Ascending aorta (tissue), 2 donors: ENCODE data around the gene RBM33. TPM values are rescaled to one million over a fixed set of nuclear protein-coding genes. Genes with fewer than 3 reads are reported as not detected.

ENCODE experiments used
- DNase-seq, 2 donors: peaks; one replicate each; pipeline ENCODE4 v3.0.0-alpha.2; 2019; ENCODE audit warnings: low spot score in 2 of 2
- H3K27ac ChIP-seq, 2 donors: fragments of 200-600 bp; sonication (generic); one replicate each; pipeline ENCODE4 v1.5.1; 2016 to 2017; ENCODE audit warnings: mild to moderate bottlenecking in 1 of 2
- H3K27me3 ChIP-seq: fragments of 200-600 bp; sonication (generic); one replicate; pipeline ENCODE4 v1.5.1; 2017
- H3K36me3 ChIP-seq, 2 donors: fragments of 200-600 bp; sonication (generic); one replicate each; pipeline ENCODE4 v1.5.1; 2016
- H3K4me1 ChIP-seq, 2 donors: fragments of 200-600 bp; sonication (generic); one replicate each; pipeline ENCODE4 v1.5.1; 2016 to 2017; ENCODE audit warnings: mild to moderate bottlenecking in 1 of 2
- H3K4me3 ChIP-seq, 2 donors: fragments of 200-600 bp; sonication (generic); one replicate each; pipeline ENCODE4 v1.5.1; 2016 to 2017; ENCODE audit warnings: mild to moderate bottlenecking in 1 of 2
- H3K9me3 ChIP-seq, 2 donors: fragments of 200-600 bp; sonication (generic); one replicate each; pipeline ENCODE4 v1.5.1; 2016
- intact Hi-C: fragments of 100-400 bp; cut with DNase I; formaldehyde crosslinking; loops from one replicate; pipeline ENCODE4 v1.15.1; 2023
- total RNA-seq: library from RNA; depleted of rRNA; stranded (reverse); fragments of >200 nt; gene quantifications from one replicate; pipeline ENCODE4 v1.1.0, GENCODE V29; 2016
- TF ChIP-seq, protein P1 (sequence below), 3 experiments: fragments of 200-600 bp in 2 of 3; fragments of 450-650 bp in 1 of 3; sonication (generic) in 2 of 3; IDR thresholded peaks; one replicate each; pipeline ENCODE4 v1.5.1; 2016 to 2019; ENCODE audit warnings: antibody characterized with exemption in 3 of 3, mild to moderate bottlenecking in 1 of 3, moderate library complexity in 1 of 3

RBM33 gene, protein sequence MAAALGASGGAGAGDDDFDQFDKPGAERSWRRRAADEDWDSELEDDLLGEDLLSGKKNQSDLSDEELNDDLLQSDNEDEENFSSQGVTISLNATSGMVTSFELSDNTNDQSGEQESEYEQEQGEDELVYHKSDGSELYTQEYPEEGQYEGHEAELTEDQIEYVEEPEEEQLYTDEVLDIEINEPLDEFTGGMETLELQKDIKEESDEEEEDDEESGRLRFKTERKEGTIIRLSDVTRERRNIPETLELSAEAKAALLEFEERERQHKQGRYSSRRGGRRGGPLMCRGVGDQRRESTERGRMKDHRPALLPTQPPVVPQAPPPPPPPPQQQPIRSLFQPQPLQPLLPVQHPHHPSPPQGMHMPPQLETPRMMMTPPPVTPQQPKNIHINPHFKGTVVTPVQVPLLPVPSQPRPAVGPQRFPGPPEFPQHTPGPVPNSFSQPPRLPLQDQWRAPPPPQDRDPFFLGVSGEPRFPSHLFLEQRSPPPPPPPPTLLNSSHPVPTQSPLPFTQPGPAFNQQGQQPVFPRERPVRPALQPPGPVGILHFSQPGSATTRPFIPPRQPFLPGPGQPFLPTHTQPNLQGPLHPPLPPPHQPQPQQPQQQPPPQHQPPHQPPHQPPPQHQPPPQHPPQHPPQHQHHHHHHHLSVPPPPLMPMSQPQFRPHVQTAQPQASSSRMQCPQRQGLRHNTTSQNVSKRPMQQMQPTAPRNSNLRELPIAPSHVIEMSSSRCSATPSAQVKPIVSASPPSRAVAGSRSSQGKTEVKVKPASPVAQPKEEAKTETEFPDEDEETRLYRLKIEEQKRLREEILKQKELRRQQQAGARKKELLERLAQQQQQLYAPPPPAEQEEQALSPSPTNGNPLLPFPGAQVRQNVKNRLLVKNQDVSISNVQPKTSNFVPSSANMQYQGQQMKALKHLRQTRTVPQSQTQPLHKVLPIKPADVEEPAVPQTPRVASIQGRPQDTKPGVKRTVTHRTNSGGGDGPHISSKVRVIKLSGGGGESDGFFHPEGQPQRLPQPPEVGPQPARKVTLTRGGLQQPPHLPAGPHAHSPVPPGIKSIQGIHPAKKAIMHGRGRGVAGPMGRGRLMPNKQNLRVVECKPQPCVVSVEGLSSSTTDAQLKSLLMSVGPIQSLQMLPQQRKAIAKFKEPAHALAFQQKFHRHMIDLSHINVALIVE
- total RNA-seq = 44.2 TPM

DNA sequence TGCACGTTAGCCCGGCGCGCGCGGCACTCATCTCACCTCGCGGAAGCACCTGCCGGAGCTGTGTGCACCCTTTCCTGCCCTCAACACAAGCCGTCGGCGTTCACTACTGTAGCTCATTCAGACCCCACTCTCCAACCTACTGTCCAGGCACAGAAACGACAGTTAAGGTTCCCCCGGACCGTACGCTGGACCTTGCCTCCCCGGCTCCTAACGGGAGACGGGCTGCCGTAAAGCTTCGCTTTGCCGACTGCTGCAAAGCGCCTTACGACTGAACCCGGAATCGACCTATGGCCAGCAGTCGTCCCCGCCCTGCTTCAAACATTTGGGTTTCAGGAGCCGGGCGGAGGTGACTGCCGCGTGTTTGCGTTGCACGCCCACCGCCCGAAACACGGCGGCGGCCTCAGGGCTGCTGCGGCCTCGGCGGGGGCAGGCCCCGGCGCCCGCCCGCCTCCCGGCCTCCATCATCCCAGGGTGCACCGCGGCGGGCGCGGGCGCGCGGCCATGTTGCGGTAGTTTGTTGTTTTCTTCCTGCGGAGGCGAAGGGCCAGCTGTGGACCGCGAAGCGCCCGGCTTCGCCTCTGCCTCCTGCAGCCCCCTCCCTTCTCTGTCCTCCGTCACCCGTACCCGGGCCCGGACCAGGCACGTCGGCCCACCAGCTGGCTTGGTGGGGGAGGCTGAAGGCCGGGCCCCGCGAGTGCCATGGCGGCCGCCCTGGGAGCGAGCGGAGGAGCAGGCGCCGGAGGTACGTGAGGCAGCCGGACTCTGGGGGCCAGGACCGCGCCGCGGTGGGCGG lies at the start of gene RBM33:
TSS of gene RBM33 (plus strand) at position 484 of the 793 bp plus-strand sequence. CDS start at position 700, 216 bp downstream.
- Histone ChIP-seq H3K27ac (peak within 1 kb of the TSS; percentile 94), H3K36me3 (peaks cover 5 to 14% of the 10 kb centered on the region in 2 donors), H3K4me3 (peak within 1 kb of the TSS; percentile 93 to 100), H3K4me1 (peaks cover 0 to 13% of the 10 kb centered on the region in 2 donors), H3K9me3 (peaks cover 11 to 12% of the 10 kb centered on the region in 2 donors), H3K27me3 (no peaks in the 10 kb centered on the region)
- intact Hi-C loops = loop anchor here (10.0 kb wide), 3 partner anchors 350 to 720 kb away; partner anchors contain the start of genes INSIG1 and PAXIP1
- TF ChIP-seq, protein P1, sequence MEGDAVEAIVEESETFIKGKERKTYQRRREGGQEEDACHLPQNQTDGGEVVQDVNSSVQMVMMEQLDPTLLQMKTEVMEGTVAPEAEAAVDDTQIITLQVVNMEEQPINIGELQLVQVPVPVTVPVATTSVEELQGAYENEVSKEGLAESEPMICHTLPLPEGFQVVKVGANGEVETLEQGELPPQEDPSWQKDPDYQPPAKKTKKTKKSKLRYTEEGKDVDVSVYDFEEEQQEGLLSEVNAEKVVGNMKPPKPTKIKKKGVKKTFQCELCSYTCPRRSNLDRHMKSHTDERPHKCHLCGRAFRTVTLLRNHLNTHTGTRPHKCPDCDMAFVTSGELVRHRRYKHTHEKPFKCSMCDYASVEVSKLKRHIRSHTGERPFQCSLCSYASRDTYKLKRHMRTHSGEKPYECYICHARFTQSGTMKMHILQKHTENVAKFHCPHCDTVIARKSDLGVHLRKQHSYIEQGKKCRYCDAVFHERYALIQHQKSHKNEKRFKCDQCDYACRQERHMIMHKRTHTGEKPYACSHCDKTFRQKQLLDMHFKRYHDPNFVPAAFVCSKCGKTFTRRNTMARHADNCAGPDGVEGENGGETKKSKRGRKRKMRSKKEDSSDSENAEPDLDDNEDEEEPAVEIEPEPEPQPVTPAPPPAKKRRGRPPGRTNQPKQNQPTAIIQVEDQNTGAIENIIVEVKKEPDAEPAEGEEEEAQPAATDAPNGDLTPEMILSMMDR (IDR thresholded peaks at IDR 0.05) = no peak
- peak in 1 of 2 donors; percentile 80 for DNase-seq

DNA sequence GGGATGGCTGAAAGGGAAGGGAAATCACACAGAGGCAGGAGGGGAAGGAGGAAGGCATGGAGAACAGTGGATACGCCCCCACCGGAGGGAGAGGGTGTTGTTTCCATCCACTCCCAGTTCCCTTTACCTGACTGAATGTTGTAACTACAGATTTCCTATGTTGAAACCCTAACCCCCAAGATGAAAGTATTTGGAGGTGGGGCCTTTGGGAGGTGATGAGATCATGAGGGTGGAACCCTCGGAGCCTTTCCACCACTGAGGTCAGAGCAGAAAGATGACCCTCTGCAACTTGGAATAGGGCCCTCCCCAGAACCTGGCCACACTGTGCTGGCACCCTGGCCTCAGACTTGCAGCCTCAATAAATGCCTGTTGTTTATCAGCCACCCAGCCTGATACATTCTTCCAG lies 49.5 kb upstream of the RBM33 start:
- Histone ChIP-seq H3K27me3 (no peaks in the 10 kb centered on the region), H3K9me3 (no peaks in the 10 kb centered on the region), H3K27ac (no peak overlapping the region), H3K36me3 (no peaks in the 10 kb centered on the region), H3K4me1 (no peaks in the 10 kb centered on the region), H3K4me3 (no peak overlapping the region)
- peak in 1 of 2 donors; percentile 46 for DNase-seq
- TF ChIP-seq, protein P1 (IDR thresholded peaks at IDR 0.05) = no peak
- intact Hi-C loops = no loop called here

DNA sequence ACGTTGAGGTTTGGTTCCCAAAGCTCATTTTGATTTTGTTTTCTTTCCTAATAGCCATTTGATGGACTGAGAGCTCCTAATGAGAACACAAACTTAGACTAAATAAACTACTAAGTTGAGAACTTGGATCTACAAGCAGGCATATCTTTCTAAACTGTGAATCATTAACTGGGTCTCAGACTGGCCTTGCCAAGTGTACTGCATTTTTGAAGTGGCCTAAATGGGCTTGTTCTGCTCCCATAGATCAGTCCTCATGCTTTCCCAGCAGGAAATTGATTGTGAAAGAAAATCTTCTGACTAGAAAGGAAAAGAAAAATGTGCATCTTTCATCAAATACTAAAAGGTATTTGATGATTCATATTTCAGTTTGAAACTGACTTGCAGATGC lies 46.7 kb upstream of the RBM33 start:
- intact Hi-C loops = loop anchor here (1.0 to 2.0 kb wide), 2 partner anchors 141 to 171 kb away; no protein-coding TSS in a partner anchor
- no peaks in the 10 kb centered on the region for H3K4me1 ChIP-seq
- no peaks in the 10 kb centered on the region for H3K27me3 ChIP-seq
- no peak overlapping the region for H3K4me3 ChIP-seq
- no peak overlapping the region for H3K27ac ChIP-seq
- no peaks in the 10 kb centered on the region for H3K9me3 ChIP-seq
- no peaks in the 10 kb centered on the region for H3K36me3 ChIP-seq
- TF ChIP-seq, protein P1 (IDR thresholded peaks at IDR 0.05) = no peak
- DNase-seq = no peak

DNA sequence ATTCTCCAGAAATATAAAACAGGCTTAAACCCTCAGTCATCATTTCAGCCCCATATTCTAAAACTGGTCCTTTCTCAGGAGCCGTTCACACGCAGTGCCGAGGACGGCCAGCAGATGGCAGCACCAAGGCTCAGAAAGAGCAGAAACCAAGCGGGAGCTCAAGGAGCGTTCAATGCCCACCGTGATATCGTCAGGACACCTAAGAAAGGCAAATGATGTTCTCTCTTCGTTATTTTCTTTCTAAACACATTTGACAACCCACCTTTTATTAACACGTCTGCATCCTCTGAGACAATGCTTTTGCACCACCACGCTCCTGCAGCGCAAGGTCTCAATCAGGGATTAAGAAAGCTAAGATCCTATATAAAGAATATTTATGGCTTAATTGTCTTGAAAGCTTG lies 45.7 kb upstream of the RBM33 start:
- Histone ChIP-seq H3K27ac (no peak overlapping the region), H3K27me3 (no peaks in the 10 kb centered on the region), H3K36me3 (no peaks in the 10 kb centered on the region), H3K9me3 (no peaks in the 10 kb centered on the region), H3K4me3 (no peak overlapping the region), H3K4me1 (no peaks in the 10 kb centered on the region)
- peak in 1 of 2 donors; percentile 79 for DNase-seq
- TF ChIP-seq, protein P1 (IDR thresholded peaks at IDR 0.05) = peak; percentile 77 to 95 (median 87)
- intact Hi-C loops = loop anchor here (1.0 to 2.0 kb wide), 2 partner anchors 140 to 169 kb away; no protein-coding TSS in a partner anchor
